Spleen (tissue), 11 donors: ENCODE data around the gene FLCN. TPM values are rescaled to one million over a fixed set of nuclear protein-coding genes. Genes with fewer than 3 reads are reported as not detected.
"Not testable (repeated sequence)": the region's sequence is repeated elsewhere in the genome, so short reads cannot be mapped to it uniquely, and the experiment has no call there.

ENCODE experiments used
- DNase-seq: peaks from one replicate; pipeline ENCODE4 v3.0.0-alpha.2; 2020
- H3K27ac ChIP-seq, 8 donors: fragments of 200-600 bp; sonication (generic) in 7 of 8; 1 replicate in 4 of 8; 2 replicates in 4 of 8; pipeline versions ENCODE4 v1.5.0 to v1.8.0; 2016 to 2021; ENCODE audit warnings: inconsistent platforms in 4 of 8, mild to moderate bottlenecking in 4 of 8, moderate library complexity in 1 of 8
- H3K27me3 ChIP-seq, 7 donors: fragments of 200-600 bp; sonication (generic) in 6 of 7; replicated peaks in 1 of 7; 1 replicate in 4 of 7; 2 replicates in 3 of 7; pipeline versions ENCODE4 v1.5.0 to v1.8.0; 2016 to 2021; ENCODE audit warnings: inconsistent platforms in 3 of 7, mild to moderate bottlenecking in 1 of 7
- H3K36me3 ChIP-seq, 6 donors: fragments of 200-600 bp; sonication (generic) in 5 of 6; 1 replicate in 4 of 6; 2 replicates in 2 of 6; pipeline versions ENCODE4 v1.5.0 to v1.8.0; 2016 to 2021; ENCODE audit warnings: inconsistent platforms in 2 of 6
- H3K4me1 ChIP-seq, 6 donors: fragments of 200-600 bp; sonication (generic) in 5 of 6; 1 replicate in 3 of 6; 2 replicates in 3 of 6; pipeline versions ENCODE4 v1.5.0 to v1.8.0; 2016 to 2021; ENCODE audit warnings: inconsistent platforms in 3 of 6
- H3K4me3 ChIP-seq, 8 donors: fragments of 200-600 bp; sonication (generic) in 7 of 8; 1 replicate in 4 of 8; 2 replicates in 4 of 8; pipeline versions ENCODE4 v1.5.0 to v1.8.0; 2016 to 2021; ENCODE audit warnings: inconsistent platforms in 4 of 8, mild to moderate bottlenecking in 4 of 8, moderate library complexity in 2 of 8
- H3K9me3 ChIP-seq, 8 donors: fragments of 200-600 bp; sonication (generic) in 7 of 8; 1 replicate in 4 of 8; 2 replicates in 4 of 8; pipeline versions ENCODE4 v1.5.0 to v1.8.0; 2016 to 2021; ENCODE audit warnings: inconsistent platforms in 4 of 8
- POLR2A ChIP-seq, 3 donors: fragments of 450-650 bp; IDR thresholded peaks; one replicate each; pipeline ENCODE4 v1.5.1; 2017; ENCODE audit warnings: antibody characterized with exemption in 3 of 3, mild to moderate bottlenecking in 1 of 3
- POLR2AphosphoS5 ChIP-seq, 3 donors: sonication (generic); formaldehyde crosslinking; IDR thresholded peaks; one replicate each; pipeline ENCODE4 v1.5.1; 2017; ENCODE audit warnings: antibody characterized with exemption in 3 of 3
- WGBS, 5 donors: extraction: QIAGEN DNeasy Blood & Tissue Kit in 3 of 5; methylation state at CpG; one replicate each; pipeline versions ENCODE4 v1.1.5 to v1.1.7; 2013 to 2018; 5-methylcytosine and 5-hydroxymethylcytosine counted together
- intact Hi-C: fragments of 100-400 bp; cut with DNase I; formaldehyde crosslinking; loops from one replicate; pipeline ENCODE4 v1.15.0; 2023; ENCODE audit warnings: low total_unique reads
- polyA plus RNA-seq, 3 donors: library from polyadenylated mRNA; stranded (reverse); fragments of 200-250 nt; gene quantifications; one replicate each; pipeline ENCODE4 v1.2.1, GENCODE V29; 2013
- total RNA-seq, 7 donors: library from RNA; depleted of rRNA in 3 of 7; stranded (reverse); fragments of >200 nt in 3 of 7; fragmentation: NEBNext Ultra II Directional in 4 of 7; extraction: Animal tissue kit (Norgen Biotek cat#: 25700) in 4 of 7; gene quantifications; one replicate each; pipeline versions ENCODE4 v1.1.0 to v1.2.1, GENCODE V29; 2016 to 2021
- TF ChIP-seq, protein P1 (sequence below), 11 experiments: fragments of 200-600 bp in 7 of 11; fragments of 450-650 bp in 4 of 11; sonication (generic) in 4 of 11; IDR thresholded peaks in 8 of 11; conservative IDR thresholded peaks in 3 of 11; 1 replicate in 7 of 11; 2 replicates in 4 of 11; pipeline versions ENCODE4 v1.4.0 to v1.8.0; 2016 to 2021; ENCODE audit warnings: antibody characterized with exemption in 11 of 11, inconsistent platforms in 4 of 11, mild to moderate bottlenecking in 1 of 11
- donor health status: healthy with polysubstance abuse.
- donor health status: DM: no; HTN: no; CAD: no; lungs with moderate emphysema.
- donor health status: DM: no; HTN: no; CAD: no.
- donor health status: Bipolar disorder and iron deficiency.
- donor health status: healthy.
- donor health status: DM: no; HTN: no; CAD: no.
- donor health status: DM: yes; HTN: yes; CAD: no.

Gene FLCN
- total and polyA plus RNA-seq, 10 donors = 9.1 to 91.6 (median 72.3) TPM

DNA sequence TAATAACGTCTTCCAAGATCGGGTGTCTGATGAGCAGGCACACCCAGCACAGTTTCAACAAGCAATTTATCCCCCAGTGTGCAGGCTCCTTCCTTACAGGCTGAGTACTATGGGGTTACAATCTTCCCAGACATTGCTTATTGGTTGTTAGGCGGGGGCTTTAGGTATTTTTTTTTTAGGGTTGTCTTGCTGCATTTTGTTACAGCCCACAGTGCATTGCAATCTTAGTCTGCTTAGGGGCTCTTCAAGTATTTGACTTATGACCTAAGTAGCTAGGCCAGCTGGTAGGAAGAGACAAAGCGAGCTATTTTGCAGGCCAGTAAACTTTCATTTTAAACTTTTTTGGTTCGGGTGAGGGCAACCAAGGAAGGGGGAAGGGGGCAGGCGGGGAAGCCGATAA, 36.7 kb downstream of the FLCN start:
- H3K36me3 ChIP-seq = peaks cover 0 to 24% (median 5%) of the 10 kb centered on the region in 6 donors
- H3K9me3 ChIP-seq = no peaks in the 10 kb centered on the region
- H3K27ac ChIP-seq = peak overlapping the region in 3 of 8 donors; percentile 28 to 40 (median 31)
- TF ChIP-seq, protein P1, sequence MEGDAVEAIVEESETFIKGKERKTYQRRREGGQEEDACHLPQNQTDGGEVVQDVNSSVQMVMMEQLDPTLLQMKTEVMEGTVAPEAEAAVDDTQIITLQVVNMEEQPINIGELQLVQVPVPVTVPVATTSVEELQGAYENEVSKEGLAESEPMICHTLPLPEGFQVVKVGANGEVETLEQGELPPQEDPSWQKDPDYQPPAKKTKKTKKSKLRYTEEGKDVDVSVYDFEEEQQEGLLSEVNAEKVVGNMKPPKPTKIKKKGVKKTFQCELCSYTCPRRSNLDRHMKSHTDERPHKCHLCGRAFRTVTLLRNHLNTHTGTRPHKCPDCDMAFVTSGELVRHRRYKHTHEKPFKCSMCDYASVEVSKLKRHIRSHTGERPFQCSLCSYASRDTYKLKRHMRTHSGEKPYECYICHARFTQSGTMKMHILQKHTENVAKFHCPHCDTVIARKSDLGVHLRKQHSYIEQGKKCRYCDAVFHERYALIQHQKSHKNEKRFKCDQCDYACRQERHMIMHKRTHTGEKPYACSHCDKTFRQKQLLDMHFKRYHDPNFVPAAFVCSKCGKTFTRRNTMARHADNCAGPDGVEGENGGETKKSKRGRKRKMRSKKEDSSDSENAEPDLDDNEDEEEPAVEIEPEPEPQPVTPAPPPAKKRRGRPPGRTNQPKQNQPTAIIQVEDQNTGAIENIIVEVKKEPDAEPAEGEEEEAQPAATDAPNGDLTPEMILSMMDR (IDR thresholded peaks at IDR 0.05 in 8 of 11, conservative IDR thresholded peaks at IDR 0.05 in 3 of 11) = no peak
- TF ChIP-seq POLR2A (IDR thresholded peaks at IDR 0.05) (no peak), POLR2AphosphoS5 (IDR thresholded peaks at IDR 0.05) (no peak)
- no peaks in the 10 kb centered on the region for H3K27me3 ChIP-seq
- intact Hi-C loops = no loop called here
- no peak for DNase-seq
- H3K4me3 ChIP-seq = no peak overlapping the region
- 85 to 93% (median 85%) methylated on average over 7 of the region's 7 CpGs for WGBS, 5 donors
- H3K4me1 ChIP-seq = peaks cover 15 to 53% (median 30%) of the 10 kb centered on the region in 6 donors

- no peaks in the 10 kb centered on the region for H3K9me3 ChIP-seq
- no peak overlapping the region for H3K27ac ChIP-seq
- no peaks in the 10 kb centered on the region for H3K27me3 ChIP-seq
- peaks cover 0 to 33% (median 11%) of the 10 kb centered on the region in 6 donors for H3K4me1 ChIP-seq
- WGBS, 5 donors = 79 to 100% (median 93%) methylated on average over 1 of the region's 1 CpG
- no peak for DNase-seq
- TF ChIP-seq, protein P1 (IDR thresholded peaks at IDR 0.05 in 8 of 11, conservative IDR thresholded peaks at IDR 0.05 in 3 of 11) = no peak
- TF ChIP-seq POLR2A (IDR thresholded peaks at IDR 0.05) (no peak), POLR2AphosphoS5 (IDR thresholded peaks at IDR 0.05) (no peak)
- peaks cover 0 to 24% (median 5%) of the 10 kb centered on the region in 6 donors for H3K36me3 ChIP-seq
- H3K4me3 ChIP-seq = no peak overlapping the region
- intact Hi-C loops = no loop called here
These were observed 38.7 kb downstream of the FLCN start for GRCh38 chr17:17198281-17198680.

- Histone ChIP-seq H3K4me3 (no peak overlapping the region), H3K27me3 (no peaks in the 10 kb centered on the region), H3K36me3 (peaks cover 0 to 12% (median 0%) of the 10 kb centered on the region in 6 donors), H3K4me1 (peaks cover 3 to 34% (median 20%) of the 10 kb centered on the region in 6 donors), H3K27ac (no peak overlapping the region), H3K9me3 (no peaks in the 10 kb centered on the region)
- DNase-seq = no peak
- TF ChIP-seq, protein P1 (IDR thresholded peaks at IDR 0.05 in 8 of 11, conservative IDR thresholded peaks at IDR 0.05 in 3 of 11) = no peak
- TF ChIP-seq POLR2AphosphoS5 (IDR thresholded peaks at IDR 0.05) (no peak), POLR2A (IDR thresholded peaks at IDR 0.05) (no peak)
- intact Hi-C loops = no loop called here
These were observed 40.2 kb downstream of the FLCN start for GRCh38 chr17:17196776-17197175.

DNA sequence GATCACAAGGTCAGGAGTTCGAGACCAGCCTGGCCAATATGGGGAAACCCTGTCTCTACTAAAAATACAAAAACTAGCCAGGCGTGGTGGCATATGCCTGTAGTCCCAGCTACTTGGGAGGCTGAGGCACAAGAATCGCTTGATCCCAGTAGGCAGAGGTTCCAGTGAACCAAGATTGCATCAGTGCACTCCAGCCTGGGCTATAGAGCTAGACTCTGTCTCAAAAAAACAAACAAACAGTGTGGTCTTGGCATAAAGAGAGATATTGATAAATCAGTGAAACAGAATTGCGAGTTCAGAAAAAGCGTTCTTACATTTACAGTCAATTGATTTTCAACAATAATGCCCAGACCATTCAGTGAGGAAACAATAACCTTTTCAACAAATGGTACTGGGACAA, 41.5 kb downstream of the FLCN start:
- intact Hi-C loops, H3K27ac ChIP-seq, DNase-seq, H3K27me3 ChIP-seq, H3K36me3 ChIP-seq, H3K4me3 ChIP-seq, H3K9me3 ChIP-seq: not testable (repeated sequence)
- 94 to 97% (median 95%) methylated on average over 5 of the region's 5 CpGs for WGBS, 5 donors
- H3K4me1 ChIP-seq = peaks cover 8 to 38% (median 21%) of the 10 kb centered on the region in 6 donors

- 48 to 68% (median 61%) methylated on average over 9 to 10 of the region's 10 CpGs for WGBS, 5 donors
- intact Hi-C loops = no loop called here
- Histone ChIP-seq H3K9me3 (no peaks in the 10 kb centered on the region), H3K4me3 (no peak overlapping the region), H3K27me3 (no peaks in the 10 kb centered on the region), H3K4me1 (peaks cover 15 to 55% (median 29%) of the 10 kb centered on the region in 6 donors), H3K36me3 (peaks cover 0 to 31% (median 12%) of the 10 kb centered on the region in 6 donors), H3K27ac (peak overlapping the region; percentile 20 to 75 (median 62))
- TF ChIP-seq POLR2A (IDR thresholded peaks at IDR 0.05) = no peak
- TF ChIP-seq, protein P1 (IDR thresholded peaks at IDR 0.05 in 8 of 11, conservative IDR thresholded peaks at IDR 0.05 in 3 of 11) = no peak
- TF ChIP-seq POLR2AphosphoS5 (IDR thresholded peaks at IDR 0.05) = no peak
- no peak for DNase-seq
These were observed 45.0 kb downstream of the FLCN start for GRCh38 chr17:17191961-17192381.
